EL (cell line): ENCODE data around the gene ZBTB46.
"Not testable (repeated sequence)": the region's sequence is repeated elsewhere in the genome, so short reads cannot be mapped to it uniquely, and the experiment has no call there.

Experiments used
- DNase-seq: peaks from one replicate; pipeline ENCODE4 v3.0.0-alpha.2; 2016

The ZBTB46 gene

DNA sequence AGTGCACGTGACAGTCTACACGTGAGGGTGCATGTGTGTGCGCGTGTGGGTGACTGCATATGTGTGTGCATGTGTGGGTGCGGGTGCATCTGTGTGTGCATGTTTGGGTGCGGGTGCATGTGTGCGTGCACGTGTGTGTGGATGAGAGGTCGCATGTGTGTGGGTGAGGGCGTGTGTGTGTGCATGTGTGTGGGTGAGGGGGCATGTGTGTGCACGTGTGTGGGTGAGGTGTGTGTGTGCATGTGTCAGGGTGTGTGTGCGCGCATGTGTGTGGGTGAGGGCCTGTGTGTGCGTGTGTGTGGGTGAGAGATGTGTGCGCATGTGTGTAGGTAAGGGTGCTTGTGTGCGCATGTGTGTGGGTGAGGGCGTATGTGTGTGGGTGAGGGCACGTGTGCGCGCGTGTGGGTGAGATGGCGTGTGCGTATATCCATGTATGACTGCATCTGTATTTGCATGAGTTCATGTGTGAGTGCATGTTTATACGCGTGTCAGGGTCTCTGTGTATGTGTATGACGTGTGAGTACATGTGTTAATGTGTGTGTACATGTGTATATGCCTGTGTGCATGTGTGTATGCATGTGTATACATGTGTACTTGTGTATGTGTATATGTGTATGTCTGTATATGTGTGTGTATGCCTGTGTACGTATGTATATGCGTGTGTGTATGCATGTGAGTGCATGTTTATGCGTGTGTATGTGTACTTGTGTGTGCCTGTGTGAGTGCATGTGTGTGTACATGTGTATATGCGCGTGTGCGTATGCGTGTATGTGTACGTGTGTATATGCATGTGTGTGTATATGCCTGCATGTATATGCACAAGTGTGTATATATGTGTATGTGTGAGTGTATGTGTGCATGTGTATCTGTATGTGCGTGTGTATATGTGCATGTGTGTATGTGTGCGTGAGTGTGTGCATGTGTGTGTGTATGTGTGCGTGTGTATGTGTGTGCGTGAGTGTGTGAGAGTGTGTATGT, 98.7 kb downstream of the ZBTB46 start:
- DNase-seq, result no peak

DNA sequence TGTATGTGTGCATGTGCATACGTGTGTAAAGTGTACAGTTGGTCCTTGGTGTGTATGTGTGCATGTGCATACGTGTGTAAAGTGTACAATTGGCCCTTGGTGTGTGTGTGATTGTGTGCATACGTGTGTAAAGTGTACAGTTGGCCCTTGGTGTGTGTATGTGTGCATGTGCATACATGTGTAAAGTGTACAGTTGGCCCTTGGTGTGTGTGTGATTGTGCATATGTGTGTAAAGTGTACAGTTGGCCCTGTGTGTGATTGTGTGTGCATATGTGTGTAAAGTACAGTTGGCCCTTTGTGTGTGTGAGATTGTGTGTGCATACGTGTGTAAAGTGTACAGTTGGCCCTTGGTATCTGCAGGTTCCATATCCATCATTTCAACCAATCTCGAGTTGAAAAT, 99.7 kb downstream of the ZBTB46 start:
- no peak for DNase-seq

DNA sequence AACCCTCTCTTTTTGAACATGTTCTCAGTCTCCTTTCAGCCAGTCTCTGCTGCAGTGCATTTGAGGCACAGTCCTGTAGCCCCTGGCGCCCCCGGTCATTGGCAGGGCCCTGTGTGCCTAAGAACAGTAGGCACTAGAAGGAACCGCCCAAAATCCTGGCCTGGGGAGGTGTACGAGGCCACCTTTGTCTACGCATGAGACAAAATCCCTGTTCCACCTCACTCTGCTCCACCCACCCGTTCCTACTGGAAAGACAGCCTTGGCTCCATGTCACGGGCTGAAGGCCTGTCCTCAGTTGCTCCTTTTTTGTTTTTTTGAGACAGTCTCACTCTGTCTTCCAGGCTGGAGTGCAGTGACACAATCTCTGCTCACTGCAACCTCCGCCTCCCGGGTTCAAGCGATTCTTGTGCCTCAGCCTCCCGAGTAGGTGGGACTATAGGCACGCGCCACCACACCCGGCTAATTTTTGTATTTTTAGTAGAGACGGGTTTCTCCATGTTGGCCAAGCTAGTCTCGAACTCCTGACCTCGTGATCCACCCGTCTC, 100.8 kb downstream of the ZBTB46 start:
- DNase-seq, result not testable (repeated sequence)

DNA sequence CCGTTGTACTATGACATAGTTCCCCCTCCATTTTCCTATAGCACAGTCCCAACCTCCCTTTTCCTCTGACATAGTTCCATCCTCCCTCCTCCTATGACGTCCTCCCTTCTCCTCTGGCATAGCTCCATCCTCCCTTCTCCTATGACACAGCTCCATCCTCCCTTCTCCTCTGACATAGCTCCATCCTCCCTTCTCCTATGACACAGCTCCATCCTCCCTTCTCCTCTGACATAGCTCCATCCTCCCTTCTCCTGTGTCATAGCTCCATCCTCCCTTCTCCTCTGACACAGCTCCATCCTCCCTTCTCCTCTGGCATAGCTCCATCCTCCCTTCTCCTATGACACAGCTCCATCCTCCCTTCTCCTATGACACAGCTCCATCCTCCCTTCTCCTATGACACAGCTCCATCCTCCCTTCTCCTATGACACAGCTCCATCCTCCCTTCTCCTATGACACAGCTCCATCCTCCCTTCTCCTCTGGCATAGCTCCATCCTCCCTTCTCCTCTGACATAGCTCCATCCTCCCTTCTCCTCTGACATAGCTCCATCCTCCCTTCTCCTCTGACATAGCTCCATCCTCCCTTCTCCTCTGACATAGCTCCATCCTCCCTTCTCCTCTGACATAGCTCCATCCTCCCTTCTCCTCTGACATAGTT, 108.0 kb downstream of the ZBTB46 start:
- not testable (repeated sequence) for DNase-seq

DNA sequence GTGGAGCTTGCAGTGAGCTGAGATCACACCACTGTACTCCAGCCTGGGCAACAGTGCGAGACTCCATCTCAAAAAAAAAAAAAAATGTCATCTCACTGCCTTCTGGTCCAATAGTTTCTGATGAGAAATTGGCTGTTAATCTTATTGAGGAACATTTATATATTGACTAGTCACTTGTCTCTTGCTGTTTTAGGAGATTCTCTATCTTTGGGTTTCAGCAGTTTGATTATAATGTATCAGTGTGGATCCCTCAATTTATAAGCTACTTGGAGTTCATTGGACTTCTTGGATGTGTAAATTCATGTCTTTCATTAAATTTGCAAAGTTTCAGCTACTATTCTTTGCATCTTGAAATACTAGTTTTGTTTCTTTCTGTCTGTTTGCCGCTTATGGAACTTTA, 112.1 kb downstream of the ZBTB46 start:
- no peak for DNase-seq

DNA sequence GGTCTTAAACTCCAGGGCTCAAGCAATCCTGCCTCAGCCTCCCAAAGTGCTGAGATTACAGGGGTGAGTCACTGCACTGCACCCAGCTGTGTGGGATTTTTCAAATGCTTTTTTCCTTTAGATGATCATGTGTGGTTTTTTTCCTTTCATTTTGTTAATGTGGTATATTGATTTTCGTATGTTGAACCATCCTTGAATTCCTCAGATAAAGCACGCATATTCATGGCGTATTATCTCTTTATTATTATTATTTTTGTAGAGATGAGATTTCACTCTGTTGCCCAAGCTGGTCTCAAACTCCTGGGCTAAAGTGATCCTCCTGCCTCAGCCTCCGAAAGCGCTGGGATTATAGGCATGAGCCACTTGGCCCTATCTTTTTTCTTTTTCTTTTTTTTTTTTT, 116.2 kb downstream of the ZBTB46 start:
- DNase-seq, result no peak

DNA sequence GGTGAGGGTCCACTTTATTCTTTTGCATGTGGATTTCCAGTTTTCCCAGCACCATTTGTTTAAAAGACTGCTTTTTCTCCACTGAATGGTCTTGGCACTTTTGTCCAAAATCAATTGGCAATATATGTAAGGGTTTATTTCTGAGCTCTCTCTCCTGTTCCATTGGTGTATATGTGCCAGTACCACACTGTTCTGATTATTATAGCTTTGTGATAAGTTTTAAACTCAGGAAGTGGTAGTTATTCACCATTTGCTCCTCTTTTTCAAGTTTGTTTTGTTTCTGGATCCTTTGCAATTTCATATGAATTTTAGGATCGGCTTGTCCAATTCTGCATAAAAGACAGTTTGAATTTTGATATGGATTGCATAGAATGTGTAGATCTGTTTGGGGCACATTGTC, 118.9 kb downstream of the ZBTB46 start:
- DNase-seq, result no peak

DNA sequence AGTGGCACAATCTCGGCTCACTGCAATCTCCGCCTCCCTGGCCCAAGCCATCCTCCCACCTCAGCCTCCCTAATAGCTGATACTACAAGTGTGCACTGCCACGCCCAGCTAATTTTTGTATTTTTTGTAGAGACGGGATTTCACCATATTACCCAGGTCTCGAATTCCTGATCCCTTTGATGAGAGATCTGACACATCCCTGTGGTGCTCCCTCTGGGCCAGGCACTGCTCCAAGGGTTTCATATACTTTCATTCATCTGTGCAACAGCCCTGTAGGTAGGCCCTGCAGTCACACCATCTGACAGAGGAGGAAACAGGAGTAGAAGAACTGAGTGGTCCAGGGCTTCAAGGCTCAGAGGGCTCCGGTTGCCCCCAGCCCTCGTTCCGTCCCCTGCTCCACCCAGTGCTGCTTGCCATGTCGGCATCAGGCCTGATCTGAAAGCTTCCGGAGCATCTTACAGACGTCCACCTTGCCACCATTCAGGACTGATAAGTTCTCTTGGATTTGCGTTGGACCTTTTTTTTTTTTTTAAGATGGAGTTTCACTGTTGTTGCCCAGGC, 119.9 kb downstream of the ZBTB46 start:
- no peak for DNase-seq

DNA sequence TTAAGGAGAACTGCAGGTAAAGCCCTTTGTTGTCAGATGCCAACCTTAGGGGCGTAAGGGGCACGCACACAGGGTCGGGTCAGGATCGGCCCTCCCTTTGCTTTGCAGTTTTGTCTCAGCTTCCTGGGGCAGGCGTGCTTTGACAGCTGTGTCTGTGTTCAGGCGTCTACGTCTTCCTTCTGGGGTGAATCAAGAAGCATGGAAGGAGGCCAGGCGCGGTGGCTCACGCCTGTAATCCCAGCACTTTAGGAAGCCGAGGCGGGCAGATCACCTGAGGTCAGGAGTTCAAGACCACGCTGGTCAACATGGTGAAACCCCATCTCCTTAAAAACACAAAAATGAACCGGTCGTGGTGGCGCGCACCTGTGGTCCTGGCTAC, 121.9 kb downstream of the ZBTB46 start:
- DNase-seq, result no peak

- DNase-seq, result no peak
Measured at GRCh38 chr20:63708301-63709148, 122.5 kb downstream of the ZBTB46 start.

GRCh38 chr20:63707558-63708300, 123.3 kb downstream of the ZBTB46 start, which contains the start of the genes ARFRP1 and ZGPAT:
ARFRP1 (minus strand) TSS chr20:63707976; CDS start chr20:63707091, 885 bp downstream.
ZGPAT (plus strand) TSS chr20:63708039; CDS start chr20:63708581, 542 bp downstream.
- peak; percentile 75 for DNase-seq

- peak; percentile 47 for DNase-seq
Measured at GRCh38 chr20:63706852-63707557, 124.1 kb downstream of the ZBTB46 start.

GRCh38 chr20:63706027-63706695, 124.9 kb downstream of the ZBTB46 start:
- no peak for DNase-seq

DNA sequence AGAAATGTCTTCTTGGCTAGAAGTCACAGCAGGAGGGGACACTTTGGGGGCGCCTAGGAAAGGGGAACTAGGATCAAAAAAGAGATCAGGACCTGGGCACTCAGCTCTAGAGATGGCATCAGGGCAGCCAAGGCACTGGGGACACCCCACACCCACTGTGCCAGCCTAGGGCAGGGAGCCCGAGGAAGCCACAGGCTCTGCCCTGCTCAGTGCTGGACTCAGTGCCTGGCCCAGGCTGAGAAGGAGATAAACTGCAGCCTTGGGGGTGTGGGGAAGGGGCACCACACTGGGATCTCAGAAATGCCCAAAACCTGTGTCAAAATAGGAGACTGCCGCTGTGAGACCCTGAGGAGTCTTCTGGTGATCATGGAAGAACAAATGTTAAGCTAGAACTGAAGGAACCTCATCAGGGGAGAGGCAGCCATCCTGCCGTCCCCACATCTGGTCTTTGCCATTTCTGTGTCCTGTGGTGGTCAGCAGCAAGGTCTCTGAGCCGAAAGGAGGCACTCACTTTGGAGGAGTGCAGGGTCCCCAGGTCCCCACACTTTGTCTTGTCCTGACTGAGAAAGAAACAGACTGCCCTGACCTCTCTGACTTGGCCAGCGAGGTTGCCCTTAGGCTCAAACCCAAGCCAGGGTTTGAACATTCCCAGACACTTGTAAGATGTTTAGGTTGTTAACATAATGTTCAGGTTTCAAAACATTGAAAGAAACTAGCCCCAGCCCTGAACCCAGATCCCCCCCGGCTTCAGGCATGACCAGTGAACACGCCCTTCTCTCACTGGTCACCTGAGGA, 125.6 kb downstream of the ZBTB46 start:
- no peak for DNase-seq

- DNase-seq, result no peak
Measured at GRCh38 chr20:63704749-63705117, 126.3 kb downstream of the ZBTB46 start.

DNA sequence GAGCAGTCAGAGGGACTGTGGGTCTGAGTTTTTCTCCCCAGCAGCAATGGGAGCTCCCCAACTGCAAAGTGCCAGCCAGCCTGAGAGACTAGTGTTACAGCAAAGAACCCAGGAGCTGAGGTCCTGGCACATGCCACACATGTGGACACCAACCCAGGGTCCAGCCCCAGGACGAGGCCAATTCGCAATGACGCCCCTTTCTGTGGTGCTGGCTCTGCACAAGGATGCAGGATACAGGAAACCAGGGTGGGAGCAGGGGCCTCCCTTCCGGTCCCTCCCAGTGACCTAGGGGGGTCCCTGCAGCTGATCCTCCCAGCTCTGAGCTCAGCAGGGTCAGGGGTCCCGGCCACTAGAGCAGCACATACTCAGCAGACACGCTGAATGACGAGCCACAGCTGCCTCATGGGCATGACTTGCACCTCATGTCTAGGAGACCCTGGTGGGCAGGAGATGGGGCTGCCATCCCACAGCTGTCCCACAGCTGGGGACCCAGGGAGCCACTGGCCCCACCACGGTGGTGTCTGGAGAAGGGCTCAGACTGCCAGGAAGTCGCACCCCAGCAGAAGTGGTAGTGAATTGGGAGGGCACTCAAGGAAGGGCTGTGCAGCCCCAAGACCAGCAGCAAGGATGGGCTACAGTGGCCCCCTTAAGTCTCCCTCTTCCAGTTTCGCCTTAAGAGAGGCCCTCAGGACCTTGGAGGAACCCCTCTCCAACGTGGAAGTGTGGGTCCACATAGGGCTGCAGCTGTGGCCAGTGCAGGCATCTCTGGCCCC, 126.9 kb downstream of the ZBTB46 start:
- DNase-seq, result no peak

DNA sequence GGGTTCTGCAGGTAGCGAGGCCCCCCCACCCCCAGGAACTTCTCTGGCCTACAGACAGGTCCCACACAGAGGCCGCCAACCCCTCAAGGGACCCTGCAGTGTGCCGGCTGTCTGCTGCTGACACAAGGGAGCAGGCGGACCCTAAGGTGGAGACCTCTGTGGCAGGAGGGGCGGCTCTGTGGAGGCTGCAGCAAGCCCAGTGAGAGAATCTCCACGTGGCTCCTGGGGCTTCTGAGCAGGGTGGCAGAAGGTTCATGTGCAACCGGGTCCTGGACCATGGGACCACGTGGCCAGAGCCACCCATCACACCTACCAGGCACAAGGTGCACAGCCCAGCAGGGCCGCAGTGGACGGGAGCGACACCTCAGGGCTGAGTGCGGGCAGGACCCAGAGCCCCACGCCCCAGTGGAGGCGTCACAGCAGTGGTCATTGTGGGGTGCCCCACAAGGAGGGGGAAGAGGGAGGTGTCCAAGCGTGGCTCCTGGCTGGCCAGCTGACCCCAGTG, 127.5 kb downstream of the ZBTB46 start:
- no peak for DNase-seq

GRCh38 chr20:63702751-63703470, 128.2 kb downstream of the ZBTB46 start:
- DNase-seq, result no peak
